ENCODE results near the gene KCNQ1. TPM values are rescaled to one million over a fixed set of nuclear protein-coding genes. Genes with fewer than 3 reads are reported as not detected.

The KCNQ1 gene
- total and polyA plus RNA-seq, 2 of the 13 experiments (the other 11 are each of a cell fraction or from before 2014, with no cell fraction given), result 0.02 to 0.08 TPM

- TF ChIP-seq JUND (CRISPR knock-in tag; IDR thresholded peaks at IDR 0.05), result no peak
- no peak for TF ChIP-seq THAP11 (CRISPR knock-in tag; IDR thresholded peaks at IDR 0.05)
- no peak for TF ChIP-seq HOMEZ (CRISPR knock-in tag; IDR thresholded peaks at IDR 0.05; ENCODE audit: low read depth)
Observed at GRCh38 chr11:2721210-2721916, 276.6 kb downstream of the KCNQ1 start (continued).

GRCh38 chr11:2722955-2723354 is 278.1 kb downstream of the KCNQ1 start:
- Histone ChIP-seq H3K4me3 (replicated peaks in 1 of 3; ENCODE audit: insufficient read depth in 1 of 3, low read depth in 2 of 3, low read length in 3 of 3) (no peak overlapping the region), H3K4me1 (ENCODE audit: insufficient read depth, low read length) (peaks cover 88% of the 10 kb centered on the region), H3K79me2 (ENCODE audit: insufficient read depth, low read length) (peaks cover 20% of the 10 kb centered on the region), H3K27me3 (ENCODE audit: control insufficient read depth in 1 of 2, insufficient read depth in 2 of 2, low read length in 2 of 2) (peaks cover 8 to 43% of the 10 kb centered on the region in 2 experiments; a peak in 4 of 5 replicates), H3K36me3 (replicated peaks in 1 of 2; ENCODE audit: control insufficient read depth in 1 of 2, insufficient read depth in 2 of 2, low read length in 2 of 2) (no peaks in the 10 kb centered on the region), H3K9ac (ENCODE audit: insufficient read depth, low read depth, low read length) (no peak overlapping the region), H3K27ac (ENCODE audit: extremely low read length, insufficient read depth, low read length) (no peak overlapping the region), H4K20me1 (ENCODE audit: insufficient read depth, low read length) (no peaks in the 10 kb centered on the region), H2AFZ (ENCODE audit: low read length) (no peak overlapping the region), H3K4me2 (ENCODE audit: low read depth, low read length) (no peak overlapping the region), H3K9me3 (ENCODE audit: low read length) (no peaks in the 10 kb centered on the region)
- ATAC-seq (no peak), DNase-seq (ENCODE audit: low spot score) (no peak), FAIRE-seq (no peak)
- no TSS peak for BruUV-seq (replicated peaks)
- intact Hi-C loops (cut with micrococcal nuclease; ENCODE audit: unreplicated experiment) (no loop called here), in situ Hi-C loops (cut with HindIII; ENCODE audit: extremely low pct_ligation_motif_present, low pct_unique_long_range_greater_than_20kb) (no loop called here)
- WGBS (ENCODE audit: low lambda C conversion rate), result 81% methylated on average over 9 of the region's 15 CpGs
- ChIA-PET POLR2A (interaction anchor here (1.5 to 7.3 kb wide), 4 partner anchors 7 to 28 kb away, joined by 6 to 88 read pairs (median 19); partner anchors contain the start of gene KCNQ1OT1), CTCF (ENCODE audit: low intra/inter-chr PET ratio, low total read pairs) (no interaction called here)
- TF ChIP-seq ATF7 (IDR thresholded peaks at IDR 0.05), result no peak
- TF ChIP-seq ATF7 (CRISPR knock-in tag; IDR thresholded peaks at IDR 0.05), result no peak
- no peak for TF ChIP-seq ZNF205 (CRISPR knock-in tag; IDR thresholded peaks at IDR 0.05)
- TF ChIP-seq KDM1A (CRISPR knock-in tag; IDR thresholded peaks at IDR 0.05), result no peak
- 0 out of 2 replicates have a peak, but pooled peaks have one; percentile 59 for TF ChIP-seq HNRNPL (IDR thresholded peaks at IDR 0.05; ENCODE audit: low read depth, low read length)
- TF ChIP-seq ZNF24 (IDR thresholded peaks at IDR 0.05), result no peak
- no peak for TF ChIP-seq FOXM1 (CRISPR knock-in tag; IDR thresholded peaks at IDR 0.05)
- no peak for TF ChIP-seq MAZ (IDR thresholded peaks at IDR 0.05; ENCODE audit: borderline replicate concordance, low read depth, low read length)
- TF ChIP-seq MAZ (CRISPR knock-in tag; IDR thresholded peaks at IDR 0.05; ENCODE audit: low read depth), result no peak
- TF ChIP-seq ZNF615 (CRISPR knock-in tag; IDR thresholded peaks at IDR 0.05; ENCODE audit: borderline replicate concordance), result no peak

All from HepG2 (cell line).